HG02938 (cell line): ENCODE results near the gene FKRP.

Experiments used
- ATAC-seq: cut with Tn5 transposase; IDR thresholded peaks from one replicate; pipeline ENCODE4 v1.9.1; 2021; ENCODE audit warnings: mild to moderate bottlenecking, moderate library complexity; ENCODE audit not compliant: unreplicated experiment

FKRP gene

DNA sequence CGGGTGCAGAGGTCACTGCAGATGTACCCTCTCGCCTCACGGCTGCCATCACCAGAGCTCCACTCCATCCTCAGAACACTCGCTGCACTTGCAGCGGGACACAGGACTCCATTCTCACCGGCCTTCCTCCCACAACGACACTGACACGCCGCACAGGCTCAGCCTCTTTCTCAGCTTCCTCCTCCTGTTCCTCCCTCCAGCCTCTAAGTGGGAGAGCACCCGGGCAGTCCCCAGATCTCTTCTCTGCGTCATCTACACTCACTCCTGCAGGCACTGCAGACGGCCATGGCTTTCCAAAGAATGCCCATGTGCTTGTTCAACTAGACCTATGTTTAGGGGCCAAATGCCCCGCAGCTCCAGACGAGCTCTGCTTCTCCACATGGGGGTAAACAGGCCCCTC is 14.3 kb upstream of the FKRP start:
- no peak for ATAC-seq

GRCh38 chr19:46732172-46732938 is 13.5 kb upstream of the FKRP start:
- ATAC-seq = no peak

- ATAC-seq = no peak
Measured at GRCh38 chr19:46732966-46733689, 12.7 kb upstream of the FKRP start.

DNA sequence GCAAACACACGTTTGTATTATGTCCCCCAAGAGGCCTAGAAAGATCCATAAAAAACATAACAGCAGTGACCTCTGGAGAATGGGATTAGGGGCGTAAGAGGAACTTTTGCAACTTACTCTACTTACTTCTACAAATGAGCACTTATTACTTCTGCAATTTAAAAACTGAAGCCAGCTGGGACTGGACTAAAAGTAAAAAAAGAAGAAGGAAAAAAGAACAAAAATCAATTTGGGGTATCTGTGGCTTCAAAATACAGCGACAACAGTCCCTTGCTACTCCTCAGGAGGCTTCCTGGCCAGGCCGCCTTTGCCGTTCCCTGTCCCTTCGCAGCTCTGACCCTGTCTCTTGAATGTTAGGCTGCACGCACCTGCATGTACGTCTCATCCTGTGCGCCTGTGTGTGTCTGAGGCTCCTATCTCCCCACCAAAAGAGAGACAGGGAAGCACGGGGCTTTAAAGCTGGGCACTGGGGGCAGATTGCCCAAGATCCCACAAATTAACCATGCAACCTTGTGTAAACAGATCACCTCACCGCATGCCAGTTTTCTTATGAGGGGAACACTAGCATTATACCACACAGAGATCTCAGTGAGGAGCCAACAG is 12.1 kb upstream of the FKRP start:
- ATAC-seq = no peak

DNA sequence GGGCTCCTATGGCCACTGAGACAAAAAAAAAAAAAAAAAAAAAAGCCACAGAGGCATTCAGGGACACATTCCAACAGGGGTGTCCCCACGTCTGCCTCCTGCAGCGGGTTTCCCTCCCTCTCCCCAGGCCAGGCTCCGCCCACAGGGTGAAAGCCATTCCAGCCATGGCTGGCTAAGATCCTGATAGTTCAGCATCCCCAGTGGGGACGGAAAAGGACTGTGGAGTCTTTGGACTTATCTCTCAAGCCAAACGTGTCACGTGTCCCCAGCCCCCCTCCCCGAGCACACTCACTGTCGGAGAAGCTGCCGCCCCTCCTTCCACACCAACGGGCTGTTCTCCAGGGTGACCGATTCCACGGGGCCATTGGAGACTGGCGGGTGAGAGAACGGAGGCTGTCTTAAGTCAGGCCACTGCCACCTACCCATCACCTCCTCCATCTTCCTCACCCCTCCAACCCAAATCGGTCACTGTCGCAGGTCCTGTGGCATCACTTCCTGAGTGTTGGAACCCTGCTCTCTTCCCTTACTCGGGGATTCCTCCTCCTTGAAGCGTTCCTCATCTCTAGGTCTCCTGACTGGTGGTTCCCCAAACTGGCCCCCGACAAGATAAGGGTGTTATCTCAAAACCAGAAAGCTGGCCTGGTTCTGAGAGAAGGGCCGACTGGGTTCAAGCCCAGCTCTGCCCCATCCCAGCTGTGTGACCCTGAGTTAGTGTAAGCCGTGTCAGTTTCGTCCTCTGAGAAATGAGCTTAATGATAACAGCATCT is 9.1 kb upstream of the FKRP start:
- no peak for ATAC-seq

DNA sequence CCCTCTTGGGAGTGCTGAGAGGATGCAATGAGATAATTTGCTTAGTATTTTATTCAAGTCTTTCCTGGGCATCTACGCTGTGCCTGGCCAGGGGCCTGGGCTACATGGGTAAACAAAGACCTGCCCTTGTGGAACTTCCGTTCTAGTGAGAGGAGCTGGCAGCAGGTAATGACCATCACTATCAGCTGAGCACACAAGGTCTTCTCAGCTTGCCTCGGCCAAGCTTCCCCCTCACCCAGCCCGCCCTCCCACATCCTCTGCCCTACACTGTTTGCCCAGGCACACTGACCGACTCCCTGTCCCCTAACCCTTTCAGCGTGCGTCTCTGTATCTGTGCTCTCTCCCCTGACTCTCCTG is 8.6 kb upstream of the FKRP start:
- ATAC-seq = no peak

DNA sequence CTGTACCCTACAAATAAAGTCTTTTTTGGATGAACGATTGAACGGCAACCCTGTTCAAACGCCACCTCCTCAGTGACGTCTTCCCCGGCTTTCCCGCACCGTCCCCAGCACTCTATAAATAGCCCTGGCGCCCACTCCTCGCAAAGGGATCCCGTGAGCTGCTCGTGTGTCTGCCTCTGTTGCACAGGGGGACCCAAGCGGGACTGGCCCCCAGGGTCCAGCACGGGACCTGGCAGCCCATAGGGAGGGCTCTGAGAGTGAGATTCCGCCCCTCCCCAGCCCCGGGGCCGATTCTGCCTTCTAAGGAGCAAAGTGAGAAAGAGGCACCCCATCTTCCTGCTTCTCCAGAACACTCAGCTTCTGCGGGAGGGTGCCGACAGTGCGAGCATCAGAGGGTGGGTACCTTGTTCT is 8.1 kb upstream of the FKRP start:
- ATAC-seq = no peak

- ATAC-seq = no peak
Measured at GRCh38 chr19:46739290-46739771, 6.5 kb upstream of the FKRP start.

DNA sequence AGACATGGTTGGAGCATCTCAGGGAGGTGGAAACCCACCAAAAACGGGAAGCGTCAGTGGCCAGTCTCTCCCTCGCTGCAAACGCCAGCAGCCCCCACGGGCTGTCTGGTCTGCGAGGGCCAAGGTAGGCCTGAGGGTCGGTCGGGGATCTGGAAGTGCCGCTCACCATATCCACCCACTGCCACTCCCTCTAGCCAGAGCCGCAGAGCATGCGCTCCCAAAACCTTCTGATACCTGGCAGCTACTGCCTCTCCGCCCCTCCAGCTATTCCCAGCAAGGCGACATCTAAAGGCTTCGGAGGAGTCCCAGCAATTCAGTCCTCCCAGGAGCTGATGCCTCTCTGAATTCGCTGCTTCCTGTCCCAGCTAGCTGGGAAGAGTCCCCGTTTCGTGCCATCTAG is 4.4 kb upstream of the FKRP start:
- ATAC-seq = no peak

- no peak for ATAC-seq
Measured at GRCh38 chr19:46742926-46743480, 2.9 kb upstream of the FKRP start.

- no peak for ATAC-seq
Measured at GRCh38 chr19:46744005-46744691, 1.7 kb upstream of the FKRP start.

GRCh38 chr19:46745030-46745429 is 827 bp upstream of the FKRP start:
- no peak for ATAC-seq

- no peak for ATAC-seq
Measured at GRCh38 chr19:46746281-46747057, 612 bp downstream of the FKRP start, which contains the start of gene STRN4. STRN4 (minus strand) TSS chr19:46746450; CDS start chr19:46746430, 20 bp downstream.

GRCh38 chr19:46748325-46749109 is 2.7 kb downstream of the FKRP start:
- no peak for ATAC-seq

DNA sequence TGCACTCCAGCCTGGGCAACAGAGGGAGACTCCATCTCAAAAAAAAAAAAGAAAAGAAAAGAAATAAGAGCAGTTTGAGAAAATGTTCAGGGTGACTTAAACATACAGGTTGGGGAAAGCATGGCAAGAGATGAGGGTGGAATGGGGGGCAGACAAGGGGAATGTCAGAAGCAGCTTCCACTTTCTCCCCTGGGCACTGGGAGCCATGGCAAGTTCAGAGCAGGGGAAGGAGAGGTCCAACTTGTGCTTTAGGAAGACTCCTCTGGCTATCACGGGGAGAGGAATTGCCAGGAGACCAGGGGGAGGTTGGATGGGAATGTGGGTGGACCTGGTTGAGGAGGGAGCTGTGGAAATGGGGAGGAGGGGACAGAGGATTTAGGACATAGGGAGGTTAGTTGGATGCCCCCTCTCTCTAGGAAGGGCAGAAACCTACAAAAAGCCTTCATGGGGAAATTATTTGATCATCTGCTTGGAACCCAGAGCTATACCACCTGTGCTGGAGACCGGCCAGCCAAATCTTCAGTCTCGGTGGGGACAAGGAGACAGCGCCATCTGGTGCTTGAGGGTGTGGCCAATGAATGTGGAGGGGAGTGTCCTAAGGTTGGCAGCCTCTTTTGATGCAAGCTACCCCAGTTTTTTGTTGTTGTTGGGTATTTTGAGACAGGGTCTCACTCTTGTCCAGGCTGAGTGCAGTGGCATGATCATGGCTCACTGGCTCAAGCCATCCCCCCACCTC is 7.7 kb downstream of the FKRP start:
- ATAC-seq = no peak

- ATAC-seq = no peak
Measured at GRCh38 chr19:46755077-46755852, 9.4 kb downstream of the FKRP start.

DNA sequence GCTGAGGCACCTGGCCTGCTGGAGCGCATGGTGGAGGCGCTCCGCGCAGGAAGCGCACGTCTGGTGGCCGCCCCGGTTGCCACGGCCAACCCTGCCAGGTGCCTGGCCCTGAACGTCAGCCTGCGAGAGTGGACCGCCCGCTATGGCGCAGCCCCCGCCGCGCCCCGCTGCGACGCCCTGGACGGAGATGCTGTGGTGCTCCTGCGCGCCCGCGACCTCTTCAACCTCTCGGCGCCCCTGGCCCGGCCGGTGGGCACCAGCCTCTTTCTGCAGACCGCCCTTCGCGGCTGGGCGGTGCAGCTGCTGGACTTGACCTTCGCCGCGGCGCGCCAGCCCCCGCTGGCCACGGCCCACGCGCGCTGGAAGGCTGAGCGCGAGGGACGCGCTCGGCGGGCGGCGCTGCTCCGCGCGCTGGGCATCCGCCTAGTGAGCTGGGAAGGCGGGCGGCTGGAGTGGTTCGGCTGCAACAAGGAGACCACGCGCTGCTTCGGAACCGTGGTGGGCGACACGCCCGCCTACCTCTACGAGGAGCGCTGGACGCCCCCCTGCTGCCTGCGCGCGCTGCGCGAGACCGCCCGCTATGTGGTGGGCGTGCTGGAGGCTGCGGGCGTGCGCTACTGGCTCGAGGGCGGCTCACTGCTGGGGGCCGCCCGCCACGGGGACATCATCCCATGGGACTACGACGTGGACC is 10.1 kb downstream of the FKRP start:
- no peak for ATAC-seq
